Immature natural killer cell (primary cell): ENCODE measurements around the gene ERN2. TPM values are rescaled to one million over a fixed set of nuclear protein-coding genes. Genes with fewer than 3 reads are reported as not detected.
A peak's percentile ranks its signal among the peaks of the same experiment; 100 is the strongest.

ENCODE experiments used
- DNase-seq, 3 donors: peaks; one replicate each; pipeline ENCODE4 v3.0.0; 2022; ENCODE audit warnings: mixed read lengths in 1 of 3
- H3K27ac Mint-ChIP-seq, 6 donors: one replicate each; pipeline ENCODE4 v1.8.0; 2020; ENCODE audit warnings: mixed read lengths in 6 of 6, mild to moderate bottlenecking in 5 of 6, inconsistent platforms in 4 of 6, moderate library complexity in 3 of 6
- H3K27me3 Mint-ChIP-seq, 3 donors: one replicate each; pipeline ENCODE4 v1.8.0; 2020 to 2021; ENCODE audit warnings: low read depth in 3 of 3, mild to moderate bottlenecking in 3 of 3, mixed read lengths in 3 of 3, moderate library complexity in 3 of 3, inconsistent platforms in 1 of 3
- H3K36me3 Mint-ChIP-seq, 3 donors: one replicate each; pipeline ENCODE4 v1.8.0; 2020; ENCODE audit warnings: mixed read lengths in 3 of 3, inconsistent platforms in 2 of 3, mild to moderate bottlenecking in 2 of 3
- H3K4me1 Mint-ChIP-seq, 2 donors: one replicate each; pipeline ENCODE4 v1.8.0; 2020; ENCODE audit warnings: inconsistent platforms in 2 of 2, mild to moderate bottlenecking in 2 of 2, mixed read lengths in 2 of 2, moderate library complexity in 1 of 2
- H3K4me3 Mint-ChIP-seq, 5 donors: one replicate each; pipeline ENCODE4 v1.8.0; 2020; ENCODE audit warnings: mild to moderate bottlenecking in 5 of 5, mixed read lengths in 5 of 5, inconsistent platforms in 3 of 5, moderate library complexity in 3 of 5
- H3K9me3 Mint-ChIP-seq, 6 donors: one replicate each; pipeline ENCODE4 v1.8.0; 2020; ENCODE audit warnings: mild to moderate bottlenecking in 6 of 6, mixed read lengths in 6 of 6, inconsistent platforms in 4 of 6, moderate library complexity in 3 of 6
- polyA plus RNA-seq, 3 donors: library from polyadenylated mRNA; unstranded; fragments of 300-500 nt; fragmentation: Illumina TruSeq; gene quantifications; one replicate each; pipeline ENCODE4 v1.2.3, GENCODE V29; 2021

ERN2 gene
- polyA plus RNA-seq, 3 donors from 2014 or later: not detected

- Mint-ChIP-seq H3K36me3 (peaks cover 6 to 34% (median 11%) of the 10 kb centered on the region in 3 donors), H3K4me3 (no peak overlapping the region), H3K9me3 (no peaks in the 10 kb centered on the region), H3K27me3 (no peaks in the 10 kb centered on the region), H3K27ac (no peak overlapping the region), H3K4me1 (peaks cover 0 to under 1% of the 10 kb centered on the region in 2 donors)
- no peak for DNase-seq
Observed at GRCh38 chr16:23689442-23690187, 23.4 kb downstream of the ERN2 start.

GRCh38 chr16:23687034-23687808 lies 25.8 kb downstream of the ERN2 start:
- peak overlapping the region in 2 of 6 donors; percentile 2 to 40 for H3K27ac Mint-ChIP-seq

GRCh38 chr16:23683487-23683886 lies 29.5 kb downstream of the ERN2 start:
- peaks cover 8 to 38% (median 9%) of the 10 kb centered on the region in 3 donors for H3K36me3 Mint-ChIP-seq
- H3K4me3 Mint-ChIP-seq: no peak overlapping the region
- H3K27me3 Mint-ChIP-seq: peaks cover 0 to 3% (median 1%) of the 10 kb centered on the region in 3 donors
- no peak for DNase-seq
- no peak overlapping the region for H3K27ac Mint-ChIP-seq
- no peaks in the 10 kb centered on the region for H3K9me3 Mint-ChIP-seq
- H3K4me1 Mint-ChIP-seq: peaks cover 11 to 16% of the 10 kb centered on the region in 2 donors

More at GRCh38 chr16:23687034-23687808, 25.8 kb downstream of the ERN2 start:
- no peak for DNase-seq
- Mint-ChIP-seq H3K4me3 (no peak overlapping the region), H3K9me3 (no peaks in the 10 kb centered on the region), H3K27me3 (peaks cover 0 to 2% (median 0%) of the 10 kb centered on the region in 3 donors), H3K36me3 (peaks cover 8 to 43% (median 12%) of the 10 kb centered on the region in 3 donors), H3K4me1 (no peaks in the 10 kb centered on the region)

- peak overlapping the region in 1 of 6 donors; percentile 2 for H3K27ac Mint-ChIP-seq
- H3K4me3 Mint-ChIP-seq: no peak overlapping the region
- peaks cover 4 to 26% (median 8%) of the 10 kb centered on the region in 3 donors for H3K36me3 Mint-ChIP-seq
- H3K9me3 Mint-ChIP-seq: no peaks in the 10 kb centered on the region
- peaks cover 14 to 28% of the 10 kb centered on the region in 2 donors for H3K4me1 Mint-ChIP-seq
- H3K27me3 Mint-ChIP-seq: peaks cover 0 to 3% (median 1%) of the 10 kb centered on the region in 3 donors
- no peak for DNase-seq
Observed at GRCh38 chr16:23682181-23682580, 30.8 kb downstream of the ERN2 start.

- Mint-ChIP-seq H3K4me1 (peaks cover 14 to 30% of the 10 kb centered on the region in 2 donors), H3K9me3 (no peaks in the 10 kb centered on the region), H3K36me3 (peaks cover 4 to 14% (median 5%) of the 10 kb centered on the region in 3 donors), H3K27ac (no peak overlapping the region), H3K27me3 (peaks cover 0 to 3% (median 1%) of the 10 kb centered on the region in 3 donors), H3K4me3 (peak overlapping the region; percentile 73 to 87 (median 78))
- no peak for DNase-seq
Observed at GRCh38 chr16:23679986-23680336, 33.1 kb downstream of the ERN2 start.

- Mint-ChIP-seq H3K9me3 (no peaks in the 10 kb centered on the region), H3K27ac (no peak overlapping the region), H3K4me3 (peak overlapping the region; percentile 73 to 87 (median 78)), H3K36me3 (peaks cover 4 to 14% (median 5%) of the 10 kb centered on the region in 3 donors), H3K4me1 (peaks cover 14 to 30% of the 10 kb centered on the region in 2 donors), H3K27me3 (peaks cover 0 to 3% (median 1%) of the 10 kb centered on the region in 3 donors)
- no peak for DNase-seq
Observed at GRCh38 chr16:23679274-23679985, 33.6 kb downstream of the ERN2 start.

GRCh38 chr16:23678430-23679273 lies 34.4 kb downstream of the ERN2 start, which contains the start of gene PLK1:
PLK1 (plus strand) TSS chr16:23678889; CDS start chr16:23678933, 44 bp downstream.
- Mint-ChIP-seq H3K4me3 (peak within 1 kb of the TSS; percentile 78 to 87 (median 83)), H3K36me3 (peaks cover 4 to 11% (median 5%) of the 10 kb centered on the region in 3 donors), H3K27me3 (peaks cover 0 to 2% (median 1%) of the 10 kb centered on the region in 3 donors), H3K27ac (peak within 1 kb of the TSS in 1 of 6 donors; percentile 49), H3K9me3 (no peaks in the 10 kb centered on the region), H3K4me1 (peaks cover 14 to 30% of the 10 kb centered on the region in 2 donors)
- peak; percentile 48 to 58 (median 58) for DNase-seq

GRCh38 chr16:23676924-23677480 lies 36.0 kb downstream of the ERN2 start:
- H3K27me3 Mint-ChIP-seq: peaks cover 0 to 1% (median 1%) of the 10 kb centered on the region in 3 donors
- peaks cover under 1 to 9% (median under 1%) of the 10 kb centered on the region in 3 donors for H3K36me3 Mint-ChIP-seq
- no peaks in the 10 kb centered on the region for H3K9me3 Mint-ChIP-seq
- DNase-seq: no peak
- no peak overlapping the region for H3K27ac Mint-ChIP-seq
- H3K4me1 Mint-ChIP-seq: peaks cover 14 to 30% of the 10 kb centered on the region in 2 donors
- peak overlapping the region in 3 of 5 donors; percentile 83 to 87 (median 86) for H3K4me3 Mint-ChIP-seq

GRCh38 chr16:23673971-23674614 lies 38.9 kb downstream of the ERN2 start:
- Mint-ChIP-seq H3K27ac (no peak overlapping the region), H3K4me1 (peaks cover 5 to 23% of the 10 kb centered on the region in 2 donors), H3K36me3 (peaks cover 0 to 19% (median 6%) of the 10 kb centered on the region in 3 donors), H3K4me3 (no peak overlapping the region), H3K27me3 (peaks cover 0 to 1% (median 0%) of the 10 kb centered on the region in 3 donors), H3K9me3 (no peaks in the 10 kb centered on the region)
- no peak for DNase-seq

- Mint-ChIP-seq H3K27me3 (no peaks in the 10 kb centered on the region), H3K4me1 (peaks cover 0 to 6% of the 10 kb centered on the region in 2 donors), H3K9me3 (no peaks in the 10 kb centered on the region), H3K36me3 (peaks cover 13 to 57% (median 27%) of the 10 kb centered on the region in 3 donors), H3K27ac (peak overlapping the region in 2 of 6 donors; percentile 7 to 11), H3K4me3 (no peak overlapping the region)
- DNase-seq: no peak
Observed at GRCh38 chr16:23670137-23670776, 42.8 kb downstream of the ERN2 start.

- peak overlapping the region in 1 of 6 donors; percentile 51 for H3K27ac Mint-ChIP-seq
- H3K36me3 Mint-ChIP-seq: peaks cover 13 to 69% (median 33%) of the 10 kb centered on the region in 3 donors
- H3K27me3 Mint-ChIP-seq: no peaks in the 10 kb centered on the region
Observed at GRCh38 chr16:23668873-23669272, 44.1 kb downstream of the ERN2 start.

More at GRCh38 chr16:23668873-23669272, 44.1 kb downstream of the ERN2 start:
- Mint-ChIP-seq H3K4me1 (peaks cover 0 to 6% of the 10 kb centered on the region in 2 donors), H3K4me3 (no peak overlapping the region), H3K9me3 (no peaks in the 10 kb centered on the region)
- DNase-seq: no peak
